ENCODE measurements around the gene ZNF600. TPM values are rescaled to one million over a fixed set of nuclear protein-coding genes. Genes with fewer than 3 reads are reported as not detected.
"Not testable (repeated sequence)": the region's sequence is repeated elsewhere in the genome, so short reads cannot be mapped to it uniquely, and the experiment has no call there.

ZNF600 gene
- polyA plus RNA-seq, 4 donors: 5.2 to 12.7 (median 8.3) TPM

DNA sequence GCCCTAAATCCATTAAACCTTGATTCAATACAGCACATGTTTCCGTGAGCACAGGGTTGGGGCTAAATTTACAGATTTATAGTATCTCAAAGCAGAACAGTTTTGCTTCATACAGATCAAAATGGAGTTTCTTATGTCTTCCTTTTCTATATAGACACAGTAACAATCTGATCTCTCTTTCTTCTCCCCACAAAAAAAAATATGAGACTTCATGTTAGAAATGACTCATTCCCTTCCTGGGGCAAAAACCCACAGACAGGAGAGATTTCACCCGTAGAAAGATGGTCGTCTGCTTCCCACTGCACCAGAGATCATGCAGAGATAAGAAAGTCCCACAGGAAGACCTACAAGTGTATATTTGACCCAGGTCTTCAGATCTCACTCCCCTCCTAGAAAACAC lies 44.1 kb downstream of the ZNF600 start:
- no peak for DNase-seq (ENCODE audit: low read depth in 4 of 4, low spot score in 2 of 4)

DNA sequence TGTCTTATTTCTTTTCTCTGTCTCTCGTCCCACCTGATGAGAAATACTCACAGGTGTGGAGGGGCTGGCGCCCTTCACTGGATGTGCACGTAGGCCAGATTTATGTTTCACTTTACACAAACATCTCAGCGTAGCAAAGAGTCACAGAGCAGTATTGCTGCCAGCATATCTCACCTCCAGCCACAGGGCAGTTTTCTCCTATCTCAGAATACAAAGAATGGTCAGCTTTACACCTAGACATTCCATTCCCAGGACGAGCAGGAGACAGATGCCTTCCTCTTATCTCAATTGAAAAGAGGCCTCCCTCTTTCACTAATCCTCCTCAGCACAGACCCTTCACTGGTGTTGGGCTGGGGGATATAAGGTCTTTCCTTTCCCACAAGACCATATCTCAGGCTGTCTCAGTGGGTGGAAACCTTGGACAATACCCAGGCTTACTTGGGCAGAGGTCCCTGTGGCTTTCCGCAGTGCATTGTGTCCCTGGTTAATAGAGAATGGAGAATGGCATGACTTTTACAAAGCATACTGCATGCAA lies 44.6 kb downstream of the ZNF600 start:
- no peak for DNase-seq (ENCODE audit: low read depth in 4 of 4, low spot score in 2 of 4)

DNA sequence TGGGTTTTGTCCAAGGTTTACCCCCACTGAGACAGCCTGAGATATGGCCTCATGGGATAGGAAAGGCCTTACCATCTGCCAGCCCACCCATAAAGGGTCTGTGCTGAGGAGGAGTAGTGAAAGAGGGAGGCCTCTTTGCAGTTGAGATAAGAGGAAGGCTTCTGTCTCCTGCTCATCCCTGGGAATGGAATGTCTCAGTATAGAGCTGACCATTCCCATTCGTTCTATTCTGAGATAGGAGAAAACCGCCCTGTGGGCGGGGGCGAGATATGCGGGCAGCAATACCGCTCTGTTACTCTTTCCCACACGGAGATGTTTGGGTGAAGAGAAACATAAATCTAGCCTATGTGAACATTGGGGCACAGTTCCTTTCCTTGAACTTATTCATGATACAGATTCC lies 45.2 kb downstream of the ZNF600 start:
- DNase-seq (ENCODE audit: low read depth in 4 of 4, low spot score in 2 of 4): not testable (repeated sequence)

DNA sequence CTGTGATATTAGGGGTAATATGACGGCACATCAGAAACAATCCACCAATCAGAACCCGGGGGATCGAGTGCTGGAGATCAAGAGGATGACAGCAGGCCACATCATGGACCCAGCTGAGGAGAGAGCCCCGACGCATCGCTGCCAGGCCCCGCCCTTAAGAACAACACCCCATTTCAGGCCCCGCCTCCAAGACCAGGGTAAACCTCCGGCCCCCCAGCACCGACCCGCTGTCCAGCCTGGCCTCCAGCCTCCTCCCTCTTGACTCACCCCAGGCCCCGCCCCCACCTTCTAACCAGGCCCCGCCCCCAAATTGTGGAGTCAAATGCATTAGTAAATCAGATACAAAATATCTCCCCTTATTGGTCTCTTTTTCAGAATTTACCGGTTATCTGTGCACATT lies 47.0 kb downstream of the ZNF600 start:
- no peak for DNase-seq (ENCODE audit: low read depth in 4 of 4, low spot score in 2 of 4)

DNA sequence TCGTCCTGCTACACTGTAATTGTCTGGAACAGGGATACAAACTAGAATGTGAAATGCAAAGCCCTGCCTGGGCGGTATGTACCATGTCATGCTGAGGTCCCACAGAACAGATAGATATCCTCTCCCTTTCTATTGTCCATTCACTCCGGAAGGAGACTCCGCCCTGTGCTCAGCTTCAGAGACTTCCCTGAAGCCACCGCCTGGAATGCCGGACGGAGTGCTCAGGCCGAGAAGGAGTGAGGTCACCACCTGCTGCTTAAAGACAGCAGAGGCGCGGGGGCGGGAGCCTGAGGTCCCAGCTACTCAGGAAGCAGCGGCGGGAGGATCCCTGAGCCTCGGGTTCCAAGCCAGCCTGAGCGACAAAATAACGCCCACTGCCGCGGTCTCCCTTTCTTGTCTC lies 50.9 kb downstream of the ZNF600 start:
- DNase-seq (ENCODE audit: low read depth in 4 of 4, low spot score in 2 of 4): peak in 1 of 4 donors; percentile 46

DNA sequence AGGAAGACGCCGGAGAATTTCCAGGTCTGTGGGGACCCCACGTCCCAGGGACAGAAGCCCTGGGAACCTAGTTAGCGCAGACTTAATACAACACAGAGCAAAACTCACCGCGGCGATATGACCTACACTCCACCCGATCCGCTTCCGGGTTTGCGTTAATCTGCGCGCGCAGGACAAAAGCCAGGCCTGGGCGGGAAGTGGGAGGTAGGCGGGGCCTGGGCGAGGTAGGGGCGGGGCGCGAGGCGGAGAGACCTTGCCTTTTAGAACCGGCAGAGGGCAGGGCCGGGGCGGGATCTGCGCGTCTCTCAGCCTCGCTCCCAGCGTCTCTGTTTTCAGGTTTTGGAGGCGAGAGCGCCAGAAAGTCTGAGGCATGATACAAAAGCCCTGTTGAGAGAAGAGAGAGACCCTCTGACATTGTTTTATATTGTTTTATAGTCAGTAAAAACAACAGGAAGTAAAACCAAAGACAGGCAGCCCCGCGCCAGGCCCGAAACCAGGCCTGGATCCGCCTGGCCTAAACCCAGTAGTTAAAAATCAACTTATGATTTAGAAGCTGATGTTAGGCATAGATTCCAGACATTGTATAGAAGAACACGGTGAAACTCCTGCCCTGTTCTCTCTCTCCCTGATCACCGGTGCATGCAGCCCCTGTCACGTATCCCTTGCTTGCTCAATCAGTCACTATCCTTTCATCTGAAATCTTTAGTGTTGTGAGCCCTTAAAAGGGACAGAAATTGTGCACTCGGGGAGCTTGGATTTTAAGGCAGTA lies 51.5 kb downstream of the ZNF600 start, which contains the start of gene ZNF611:
Gene ZNF611, minus strand, starts transcription at position 152 of the 769 bp plus-strand sequence. CDS start 19,150 bp downstream, outside the sequence.
- peak; percentile 79 to 94 (median 91) for DNase-seq (ENCODE audit: low read depth in 4 of 4, low spot score in 2 of 4)

DNA sequence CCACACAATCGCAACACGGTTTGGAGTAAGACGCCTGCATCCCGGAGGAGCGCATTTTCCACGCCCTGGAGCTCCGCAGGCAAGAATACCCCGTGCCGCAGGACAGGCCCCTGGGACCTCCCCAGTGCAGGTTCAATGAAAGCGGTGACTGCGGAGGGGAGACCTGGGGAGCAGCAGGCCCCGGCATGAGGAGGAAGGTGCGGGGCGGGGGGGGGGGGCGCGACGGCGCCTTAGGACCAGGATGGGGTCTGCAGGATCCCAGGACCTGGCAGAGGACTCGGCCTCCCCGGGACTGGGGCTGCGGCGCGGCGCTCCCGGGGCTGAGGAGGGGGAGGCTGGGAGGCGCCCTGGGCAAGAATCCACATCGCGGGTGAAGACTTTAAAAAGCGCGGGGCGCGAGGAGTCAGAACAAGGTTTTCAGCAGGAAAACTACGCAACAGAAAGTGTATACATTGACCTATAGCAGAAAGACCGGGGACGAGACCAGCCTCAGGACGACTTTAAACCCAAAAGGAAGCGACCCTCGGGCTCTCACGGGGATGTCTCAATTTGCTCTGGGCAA lies 52.2 kb downstream of the ZNF600 start:
- DNase-seq (ENCODE audit: low read depth in 4 of 4, low spot score in 2 of 4): no peak

DNA sequence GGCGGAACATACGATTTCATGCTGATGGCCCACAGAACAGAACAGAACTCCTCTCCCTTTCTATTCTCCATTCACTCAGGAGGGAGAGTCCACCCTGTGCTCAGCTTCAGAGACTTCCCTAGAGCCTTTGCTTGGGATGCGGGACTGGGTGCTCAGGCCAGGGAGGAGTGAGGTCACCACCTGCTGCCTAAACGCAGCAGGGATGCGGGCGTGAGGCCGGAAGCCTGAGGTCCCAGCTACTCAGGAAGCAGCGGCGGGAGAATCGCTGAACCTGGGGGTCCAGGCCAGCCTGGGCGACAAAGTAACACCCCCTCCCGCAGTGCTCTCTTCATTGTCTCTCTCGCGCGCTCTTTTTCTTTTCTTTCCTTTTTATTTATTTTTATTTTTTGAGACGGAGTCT lies 60.5 kb downstream of the ZNF600 start:
- not testable (repeated sequence) for DNase-seq (ENCODE audit: low read depth in 4 of 4, low spot score in 2 of 4)

DNA sequence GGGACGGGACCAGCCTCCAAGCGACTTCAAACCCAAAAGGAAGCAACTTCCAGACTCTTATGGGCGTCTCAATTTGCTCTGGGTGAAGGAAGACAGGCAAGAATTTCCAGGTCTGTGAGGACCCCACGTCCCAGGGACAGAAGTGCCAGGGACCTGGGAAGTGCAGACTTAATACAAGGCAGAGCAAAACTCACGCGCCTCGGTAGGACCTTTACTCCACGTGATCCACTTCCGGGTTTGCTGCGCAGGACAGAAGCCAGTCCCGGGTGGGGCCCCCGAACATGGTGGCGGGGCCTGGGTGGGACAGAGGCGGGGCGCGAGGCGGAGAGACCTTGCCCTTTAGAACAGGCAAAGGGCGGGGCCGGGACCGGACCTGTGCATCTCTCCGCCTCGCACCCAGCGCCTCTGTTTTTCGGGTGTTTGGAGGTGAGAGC lies 61.0 kb downstream of the ZNF600 start:
- DNase-seq (ENCODE audit: low read depth in 4 of 4, low spot score in 2 of 4): no peak

DNA sequence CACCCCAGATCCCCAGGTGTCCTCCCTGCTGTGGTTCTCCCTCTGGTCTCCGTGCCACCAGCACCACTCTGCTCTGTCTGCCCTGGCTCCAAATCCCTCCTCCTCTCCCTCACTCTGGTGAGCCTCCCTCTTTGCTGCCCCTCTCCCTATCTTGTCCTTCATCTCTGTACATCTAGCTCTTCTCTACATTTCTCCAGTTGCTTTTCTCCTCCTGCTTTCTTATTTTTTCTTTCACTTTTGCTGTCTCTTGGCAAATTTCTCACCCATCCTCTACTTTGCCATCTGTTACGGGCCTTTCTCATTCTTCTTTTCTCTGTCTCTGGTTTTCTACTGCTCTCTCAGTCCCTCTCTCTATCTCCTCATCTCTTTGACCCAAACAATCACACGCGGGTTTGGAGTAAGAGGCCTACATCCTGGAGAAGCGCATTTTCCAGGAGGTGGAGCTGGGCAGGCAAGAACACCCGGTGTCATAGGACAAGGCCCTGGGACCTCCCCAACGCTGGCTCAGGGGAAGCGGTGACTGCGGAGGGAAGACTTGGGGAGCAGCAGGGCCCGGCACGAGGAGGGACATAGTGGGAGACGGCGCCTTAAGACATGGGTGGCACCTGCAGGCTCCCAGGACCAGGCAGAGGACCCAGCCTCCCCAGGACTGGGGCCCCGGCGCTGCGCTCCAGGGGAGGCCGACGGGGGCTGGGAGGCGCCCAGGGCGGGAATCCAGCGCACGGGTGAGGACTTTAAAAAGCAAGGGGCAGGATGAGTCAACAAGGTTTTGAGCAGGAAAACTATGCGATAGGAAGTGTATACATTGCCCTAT lies 61.7 kb downstream of the ZNF600 start:
- DNase-seq (ENCODE audit: low read depth in 4 of 4, low spot score in 2 of 4): no peak

DNA sequence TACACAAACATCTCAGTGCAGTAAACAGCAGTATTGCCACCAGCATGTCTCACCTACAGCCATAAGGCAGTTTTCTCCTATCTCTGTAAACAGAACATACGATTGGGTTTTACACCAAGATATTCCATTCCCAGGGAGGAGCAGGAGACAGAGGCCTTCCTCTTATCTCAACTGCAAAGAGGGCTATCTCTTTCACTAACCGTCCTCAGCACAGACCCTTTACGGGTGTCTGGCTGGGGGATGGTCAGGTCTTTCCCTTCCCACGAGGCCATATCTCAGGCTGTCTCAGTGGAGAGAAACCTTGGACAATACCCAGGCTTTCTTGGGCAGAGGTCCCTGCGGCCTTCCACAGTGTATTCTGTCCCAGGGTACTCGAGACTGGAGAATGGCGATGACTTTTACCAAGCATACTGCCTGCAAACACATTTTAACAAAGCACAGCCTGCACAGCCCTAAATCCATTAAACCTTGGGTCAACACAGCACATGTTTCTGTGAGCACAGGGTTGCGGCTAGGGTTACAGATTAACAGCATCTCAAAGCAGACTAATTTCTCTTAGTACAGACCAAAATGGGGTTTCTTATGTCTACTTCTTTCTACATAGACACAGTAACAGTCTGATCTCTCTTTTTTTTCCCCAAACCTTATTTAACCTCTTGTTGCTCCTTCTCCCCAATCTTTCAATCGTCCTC lies 62.5 kb downstream of the ZNF600 start:
- not testable (repeated sequence) for DNase-seq (ENCODE audit: low read depth in 4 of 4, low spot score in 2 of 4)

DNA sequence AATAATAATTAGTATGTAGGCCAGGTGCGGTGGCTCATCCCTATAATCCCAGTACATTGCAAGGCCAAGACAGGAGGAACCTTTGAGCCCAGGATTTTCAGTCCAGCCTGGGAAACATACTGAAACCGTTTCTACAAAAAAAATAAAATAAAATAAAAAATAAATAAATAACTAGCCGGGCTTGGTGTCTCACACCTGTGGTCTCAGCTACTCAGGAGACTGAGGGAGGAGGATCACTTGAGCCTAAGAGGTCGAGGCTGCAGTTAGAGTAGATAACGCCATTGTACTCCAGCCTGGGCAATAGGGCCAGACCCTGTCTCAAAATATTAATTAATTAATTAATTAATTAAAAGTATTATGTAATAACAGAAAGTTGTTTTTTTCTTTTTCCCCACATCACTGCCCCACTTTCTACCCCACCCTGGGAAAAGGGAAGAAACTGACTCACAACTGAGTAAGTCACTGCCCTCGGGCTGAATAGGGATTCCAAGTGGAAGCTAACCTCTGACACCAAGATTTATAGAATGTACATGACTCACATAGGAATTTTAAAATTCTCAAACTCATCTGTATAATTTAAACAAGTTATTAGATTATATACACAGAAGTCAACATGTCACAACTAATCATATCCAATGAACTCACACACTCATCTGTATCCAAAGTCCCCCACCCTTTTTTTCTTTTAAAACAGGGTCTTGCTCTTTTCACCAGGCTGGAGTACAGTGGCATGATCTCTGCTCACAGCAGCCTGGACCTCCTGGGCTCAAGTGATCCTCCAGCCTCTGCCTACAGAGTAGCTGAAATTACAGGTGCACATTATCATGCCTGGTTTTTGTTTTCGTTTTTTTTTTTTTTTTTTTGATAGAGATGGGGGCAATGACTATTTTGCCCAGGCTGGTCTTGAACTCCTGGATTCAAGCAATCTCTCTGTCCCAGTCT lies 64.3 kb downstream of the ZNF600 start:
- no peak for DNase-seq (ENCODE audit: low read depth in 4 of 4, low spot score in 2 of 4)

DNA sequence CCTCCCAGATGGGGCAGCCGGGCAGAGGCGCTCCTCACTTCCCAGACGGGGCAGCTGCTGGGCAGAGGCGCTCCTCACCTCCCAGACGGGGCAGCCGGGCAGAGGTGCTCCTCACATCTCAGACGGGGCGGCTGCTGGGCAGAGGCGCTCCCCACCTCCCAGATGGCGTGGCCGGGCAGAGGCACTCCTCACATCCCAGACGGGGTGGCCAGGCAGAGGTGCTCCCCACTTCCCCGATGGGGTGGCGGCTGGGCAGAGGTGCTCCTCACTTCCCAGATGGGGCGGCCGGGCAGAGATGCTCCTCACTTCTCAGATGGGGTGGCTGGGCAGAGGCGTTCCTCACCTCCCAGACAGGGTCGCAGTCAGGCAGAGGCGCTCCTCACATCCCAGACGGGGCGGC lies 66.0 kb downstream of the ZNF600 start:
- not testable (repeated sequence) for DNase-seq (ENCODE audit: low read depth in 4 of 4, low spot score in 2 of 4)

DNA sequence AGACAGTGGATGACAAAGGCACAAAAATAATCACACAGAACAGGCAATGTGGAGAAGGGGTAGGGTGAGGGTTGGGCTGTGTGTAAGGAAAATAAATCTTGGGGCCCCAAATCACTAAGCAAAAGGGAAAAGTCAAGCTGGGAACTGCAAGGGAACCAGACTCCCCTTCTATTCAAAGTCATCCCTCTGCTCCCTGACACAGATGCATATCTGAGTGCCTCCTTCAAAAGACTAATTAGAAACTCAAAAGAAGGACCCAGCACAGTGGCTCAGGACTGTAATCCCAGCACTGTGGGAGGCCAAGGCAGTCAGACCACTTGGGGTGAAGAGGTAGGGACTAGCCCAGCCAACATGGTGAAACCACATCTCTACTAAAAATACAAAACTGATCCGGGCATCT lies 70.1 kb downstream of the ZNF600 start:
- no peak for DNase-seq (ENCODE audit: low read depth in 4 of 4, low spot score in 2 of 4)

DNA sequence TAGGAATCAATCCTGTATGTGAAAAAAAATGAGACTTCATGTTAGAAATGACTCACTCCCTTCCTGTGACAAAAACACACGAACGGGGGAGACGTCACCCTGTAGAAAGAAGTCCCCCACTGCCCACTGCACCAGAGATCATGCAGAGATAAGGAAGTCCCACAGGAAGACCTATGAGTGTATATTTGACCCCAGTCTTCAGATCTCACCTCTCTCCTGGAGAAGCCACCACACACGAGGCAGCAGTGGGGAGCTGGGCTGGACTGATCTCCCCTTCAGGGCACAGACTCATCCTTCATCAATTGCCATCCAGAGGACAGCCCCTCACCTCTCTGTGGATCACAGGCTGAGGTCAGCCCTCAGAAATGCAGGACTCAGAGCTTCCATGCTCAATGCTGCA lies 70.7 kb downstream of the ZNF600 start:
- not testable (repeated sequence) for DNase-seq (ENCODE audit: low read depth in 4 of 4, low spot score in 2 of 4)

DNA sequence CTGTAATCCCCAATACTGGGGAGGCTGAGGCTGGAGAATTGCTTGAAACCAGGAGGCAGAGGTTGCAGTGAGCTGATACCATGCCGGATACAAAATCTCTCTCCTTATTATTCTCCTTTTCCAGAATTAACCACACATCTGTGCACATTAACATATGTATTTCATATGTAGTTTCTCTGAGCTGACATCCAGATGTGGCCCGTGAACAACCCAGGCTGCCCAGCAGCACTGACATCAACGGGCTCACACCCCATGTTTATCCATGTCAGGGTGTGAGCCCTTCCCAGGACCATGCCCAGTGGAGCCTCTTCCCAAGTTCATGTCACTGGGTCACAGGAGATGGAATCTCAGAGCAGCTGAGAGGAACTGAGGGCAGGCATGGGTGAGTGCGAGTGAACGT lies 71.3 kb downstream of the ZNF600 start:
- not testable (repeated sequence) for DNase-seq (ENCODE audit: low read depth in 4 of 4, low spot score in 2 of 4)
